HG03521 (cell line): Measurements from ENCODE around the gene WDR33.

ENCODE experiments used
- ATAC-seq: cut with Tn5 transposase; IDR thresholded peaks from one replicate; pipeline ENCODE4 v1.9.1; 2021; ENCODE audit warnings: mild to moderate bottlenecking, moderate library complexity; ENCODE audit not compliant: unreplicated experiment

The WDR33 gene

DNA sequence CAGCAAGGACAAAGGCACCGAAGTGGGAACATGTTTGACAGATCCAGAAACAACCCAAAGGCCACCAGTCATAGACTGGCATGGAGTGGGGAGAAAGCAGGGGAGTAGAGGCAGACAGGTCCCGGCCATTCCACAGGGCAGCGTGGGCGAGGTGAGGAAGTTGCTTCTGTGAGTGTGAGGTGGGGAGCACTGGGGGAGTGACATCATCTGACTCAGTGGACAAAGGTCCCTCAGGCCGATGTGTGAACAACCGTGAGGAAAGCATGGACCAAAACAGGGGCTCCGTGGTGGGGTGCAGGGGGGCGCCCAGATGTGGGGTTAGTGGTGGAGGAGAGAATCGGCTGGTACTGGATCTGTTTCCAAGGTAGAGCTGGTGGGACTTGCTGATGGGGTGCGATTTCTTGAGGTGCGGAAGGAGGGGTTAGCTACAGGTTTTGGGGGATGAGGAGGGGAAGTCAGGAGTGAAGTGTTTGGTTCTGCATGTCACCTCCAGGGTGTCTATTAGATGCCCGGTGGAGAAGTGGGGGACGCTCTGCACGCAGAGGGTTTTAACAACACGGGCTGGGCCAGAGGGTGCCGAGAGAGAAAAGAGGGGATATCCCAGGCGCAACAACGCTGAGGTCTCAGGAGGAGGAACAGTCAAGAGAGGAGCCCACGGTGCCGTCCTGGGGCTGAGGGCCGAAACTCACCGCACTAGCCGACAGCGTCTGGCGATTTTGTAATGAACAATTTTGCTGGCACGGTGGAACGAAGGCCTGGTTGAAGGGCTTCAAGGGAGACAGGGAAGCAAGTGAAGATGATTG is 112.2 kb downstream of the WDR33 start:
- no peak for ATAC-seq

DNA sequence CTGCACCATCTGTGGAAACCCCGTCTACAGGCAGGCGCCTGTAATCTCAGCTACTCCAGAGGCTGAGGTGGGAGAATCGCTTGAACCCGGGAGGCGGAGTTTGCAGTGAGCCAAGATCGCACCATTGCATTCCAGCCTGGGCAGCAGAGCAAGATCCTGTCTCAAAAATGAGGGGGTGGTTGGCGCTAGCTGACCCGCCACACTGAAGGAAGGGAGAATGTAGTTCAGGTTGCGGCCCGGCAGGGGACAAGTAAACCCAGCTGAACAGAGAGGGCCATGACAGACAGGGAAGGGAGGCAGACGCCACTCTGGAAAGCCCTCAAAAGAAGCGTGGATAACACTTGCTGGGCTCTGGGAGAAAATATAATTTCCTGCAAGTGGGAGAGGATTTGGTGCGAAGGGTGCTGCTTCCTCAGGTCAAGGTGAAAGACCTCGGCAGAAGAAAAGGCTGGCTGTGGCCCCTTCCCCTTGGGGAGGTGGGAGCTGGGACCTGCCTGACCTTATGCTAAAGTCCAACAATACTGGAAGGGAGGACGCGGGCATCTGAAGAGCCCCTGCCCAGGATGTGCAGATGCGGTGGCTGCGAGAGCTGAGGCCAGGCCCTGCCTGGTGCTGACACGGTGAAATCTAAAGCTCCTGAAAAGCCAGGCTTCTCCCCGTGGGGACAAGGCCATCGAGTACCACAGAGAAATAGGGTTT is 113.3 kb downstream of the WDR33 start:
- ATAC-seq: no peak

DNA sequence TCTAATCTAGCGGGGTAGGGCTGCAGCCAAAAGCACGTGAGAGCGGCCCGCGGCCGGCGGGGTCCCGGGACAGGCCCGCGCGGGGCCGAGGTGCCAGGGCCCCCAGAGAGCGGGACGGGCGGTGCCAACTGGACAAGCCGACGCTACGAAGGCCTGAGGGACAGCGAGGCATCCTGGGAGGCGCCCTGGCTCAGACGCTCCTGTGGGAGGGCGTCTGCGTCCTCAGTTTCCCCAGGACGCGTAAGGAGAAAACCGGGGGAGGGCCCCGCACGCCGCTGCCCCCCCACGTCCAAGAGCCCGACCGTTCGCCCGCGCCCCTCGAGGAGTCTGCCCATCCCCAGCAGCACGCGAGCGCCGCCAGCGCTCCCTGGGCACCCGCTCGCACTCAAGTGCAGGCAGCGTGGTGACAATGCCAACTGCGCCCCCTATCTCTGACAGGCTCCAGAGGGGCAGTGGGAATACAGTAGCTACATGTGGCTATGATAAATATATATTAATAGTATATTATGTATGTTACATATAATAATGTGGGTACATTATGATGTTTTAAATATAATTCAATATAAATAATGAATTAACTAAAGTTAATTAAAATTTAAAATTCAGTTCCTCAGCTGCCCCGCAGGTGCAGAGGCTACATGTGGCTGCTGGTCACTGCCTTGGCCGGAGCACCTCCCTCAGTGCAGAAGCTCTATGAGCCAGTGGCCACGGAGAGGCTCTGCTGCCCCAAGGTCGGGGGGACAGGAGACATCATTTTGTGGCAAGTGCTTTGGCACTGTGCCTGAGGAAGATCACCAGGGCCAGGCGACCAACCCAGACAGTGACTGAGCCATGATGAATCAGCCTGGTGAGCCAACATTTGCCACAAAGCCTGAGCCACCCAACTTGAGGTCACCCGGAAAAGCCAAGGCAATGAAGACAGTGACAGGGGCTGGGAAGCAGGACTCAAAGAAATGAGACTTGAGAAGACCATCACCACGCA is 115.2 kb downstream of the WDR33 start:
- ATAC-seq: no peak

DNA sequence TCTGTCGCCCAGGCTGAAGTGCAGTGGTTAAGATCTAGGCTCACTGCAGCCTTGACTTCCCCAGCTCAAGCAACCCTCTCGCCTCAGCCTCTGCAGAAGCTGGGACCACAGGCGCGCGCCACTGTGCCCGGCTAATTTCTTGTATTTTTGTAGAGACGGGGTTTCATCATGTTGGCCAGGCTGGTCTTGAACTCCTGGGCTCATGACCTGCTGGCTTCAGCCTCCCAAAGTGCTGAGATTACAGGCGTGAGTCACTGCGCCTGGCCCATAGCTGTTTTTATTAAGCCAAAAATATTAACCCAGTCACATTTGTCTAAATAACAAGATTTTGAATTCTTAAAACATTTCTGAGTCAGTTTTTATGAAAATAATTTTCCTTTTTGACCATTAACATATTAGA is 116.0 kb downstream of the WDR33 start:
- no peak for ATAC-seq

DNA sequence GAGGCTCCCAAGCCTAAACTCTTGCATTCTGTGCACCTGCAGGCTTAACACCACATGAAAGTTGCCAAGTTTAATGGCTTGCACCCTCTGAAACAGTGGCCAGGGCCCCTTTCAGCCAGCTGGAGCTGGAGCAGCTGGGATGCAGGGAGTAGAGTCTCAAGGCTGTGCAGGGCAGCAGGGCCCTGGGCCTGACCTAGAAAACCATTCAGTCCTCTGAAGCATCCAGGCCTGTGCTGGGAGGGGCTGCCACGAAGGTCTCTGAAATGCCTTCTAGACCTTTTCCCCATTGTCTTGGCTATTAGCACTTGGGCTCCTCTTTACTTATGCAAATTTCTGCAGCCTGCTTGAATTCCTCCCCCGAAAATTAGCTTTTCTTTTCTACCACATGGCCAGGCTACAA is 120.3 kb downstream of the WDR33 start:
- no peak for ATAC-seq

DNA sequence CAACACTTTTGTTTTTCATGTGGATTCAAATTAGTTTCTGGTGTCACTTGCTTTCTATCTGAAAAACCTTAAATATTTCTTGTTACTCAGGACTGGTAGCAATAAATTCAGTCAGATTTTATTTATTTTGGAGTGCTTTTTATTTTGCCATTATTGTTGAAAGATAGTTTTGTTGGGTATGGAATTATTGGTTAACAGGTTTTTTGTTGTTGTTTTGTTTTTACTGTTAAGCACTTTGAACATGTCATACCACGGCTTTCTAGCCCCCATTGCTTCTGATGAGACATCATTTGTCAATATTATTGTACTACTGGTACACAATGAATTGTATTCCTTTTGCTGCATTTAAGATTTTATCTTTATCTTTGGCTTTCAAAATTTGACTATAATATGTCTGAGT is 122.6 kb downstream of the WDR33 start:
- no peak for ATAC-seq

DNA sequence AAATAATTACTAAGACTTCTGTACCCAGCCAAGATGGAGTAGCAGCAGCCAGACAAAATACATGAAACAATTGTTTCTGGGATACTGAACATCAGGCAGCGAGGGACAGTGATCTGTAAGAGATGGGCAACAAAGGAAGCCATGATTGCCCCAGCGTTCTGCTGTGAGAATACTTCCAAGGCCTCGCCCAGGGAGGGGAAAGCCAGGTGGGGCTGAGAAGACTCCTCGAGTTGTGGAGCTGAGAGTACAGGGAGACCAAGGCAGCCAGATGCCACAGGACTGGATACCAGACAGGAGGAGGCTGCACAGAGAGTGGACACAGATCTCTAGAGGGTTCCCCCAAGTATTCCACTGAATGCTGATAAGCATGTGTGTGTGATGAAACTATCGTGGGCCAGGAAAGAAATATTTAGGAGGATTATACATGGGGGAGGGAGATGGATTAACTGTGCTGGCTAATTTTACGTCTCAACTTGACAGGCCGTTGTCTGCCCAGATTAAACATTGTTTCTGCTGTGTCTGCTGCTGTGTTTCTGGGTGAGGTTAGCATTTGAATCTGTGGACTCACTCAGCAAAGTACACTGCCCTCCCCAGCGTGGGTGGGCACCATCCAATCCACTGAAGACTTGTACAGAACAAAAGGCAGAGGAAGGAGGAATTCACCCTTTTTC is 125.4 kb downstream of the WDR33 start:
- no peak for ATAC-seq

DNA sequence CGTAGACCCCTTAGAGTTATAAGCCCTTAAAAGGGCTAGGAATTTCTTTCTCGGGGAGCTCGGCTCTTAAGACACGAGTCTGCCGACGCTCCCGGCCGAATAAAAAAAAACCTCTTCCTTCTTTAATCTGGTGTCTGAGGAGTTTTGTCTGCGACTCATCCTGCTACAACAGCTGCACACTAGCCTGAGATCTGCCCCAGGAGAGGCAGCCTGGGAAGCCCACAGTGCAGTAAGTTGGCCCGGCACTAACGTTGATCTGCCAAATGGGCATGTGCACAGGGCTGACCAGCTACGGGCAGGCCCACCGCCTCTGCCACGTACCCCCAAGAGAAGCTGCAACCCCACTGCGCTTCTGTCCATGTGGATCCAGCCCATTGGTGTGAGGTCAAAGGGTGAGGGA is 127.2 kb downstream of the WDR33 start:
- ATAC-seq: no peak

DNA sequence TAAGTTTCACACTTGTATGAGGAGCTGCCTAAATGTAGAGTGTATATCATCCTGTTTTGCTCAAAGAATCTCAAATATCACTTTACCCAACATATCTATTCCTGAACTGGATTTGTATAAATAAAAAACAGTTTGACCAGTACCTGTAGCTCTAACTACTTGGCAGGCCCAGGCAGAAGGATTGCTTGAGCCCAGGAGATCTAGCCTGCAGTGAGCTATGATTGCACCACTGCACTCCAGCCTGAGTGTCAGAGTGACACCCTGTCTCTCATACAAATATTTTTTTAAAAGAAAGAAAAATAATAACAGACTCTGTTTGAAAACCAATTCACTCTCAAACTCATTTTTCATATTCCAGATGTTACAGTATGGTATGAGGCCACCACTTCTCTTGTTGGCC is 127.9 kb downstream of the WDR33 start:
- ATAC-seq: no peak

DNA sequence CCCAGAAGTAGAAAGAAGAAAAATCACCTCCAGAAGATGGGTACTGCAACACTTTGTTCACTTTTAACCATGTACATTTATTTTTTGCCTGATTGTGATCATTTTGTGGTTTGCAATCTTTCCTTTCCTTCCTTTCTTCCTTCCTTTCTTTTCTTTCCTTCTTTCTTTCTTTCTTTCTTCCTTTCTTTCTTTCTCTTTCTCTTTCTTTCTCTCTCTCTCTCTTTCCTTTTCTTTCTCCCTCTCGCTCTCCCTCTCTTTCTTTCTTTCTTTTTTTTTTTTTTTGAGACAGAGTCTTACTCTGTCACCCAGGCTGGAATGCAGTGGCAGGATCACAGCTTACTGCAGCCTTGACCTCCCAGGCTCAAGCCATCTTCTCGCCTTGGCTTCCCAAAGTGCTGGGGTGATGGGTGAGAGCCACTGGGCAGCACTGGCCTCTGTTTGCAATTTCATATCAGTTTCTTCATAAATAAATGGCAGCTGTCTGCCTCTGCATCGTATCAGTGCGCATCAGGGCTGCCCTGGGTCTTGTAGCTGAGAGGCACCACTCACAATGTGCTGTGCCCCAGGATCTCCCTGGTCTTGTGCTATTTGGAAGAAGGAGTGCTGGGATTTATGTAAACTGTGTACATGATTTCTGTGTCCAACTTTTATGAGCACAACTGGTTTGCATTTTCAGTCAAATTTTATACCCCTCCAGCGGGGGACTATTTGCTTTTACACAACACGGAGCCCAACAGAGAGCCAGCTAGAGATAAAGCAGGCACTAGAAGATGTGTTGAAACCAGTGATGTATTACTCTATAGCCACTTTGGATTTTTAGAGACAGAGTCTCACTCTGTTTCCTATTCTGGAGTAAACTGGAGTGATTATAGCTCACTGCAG is 128.8 kb downstream of the WDR33 start:
- no peak for ATAC-seq

DNA sequence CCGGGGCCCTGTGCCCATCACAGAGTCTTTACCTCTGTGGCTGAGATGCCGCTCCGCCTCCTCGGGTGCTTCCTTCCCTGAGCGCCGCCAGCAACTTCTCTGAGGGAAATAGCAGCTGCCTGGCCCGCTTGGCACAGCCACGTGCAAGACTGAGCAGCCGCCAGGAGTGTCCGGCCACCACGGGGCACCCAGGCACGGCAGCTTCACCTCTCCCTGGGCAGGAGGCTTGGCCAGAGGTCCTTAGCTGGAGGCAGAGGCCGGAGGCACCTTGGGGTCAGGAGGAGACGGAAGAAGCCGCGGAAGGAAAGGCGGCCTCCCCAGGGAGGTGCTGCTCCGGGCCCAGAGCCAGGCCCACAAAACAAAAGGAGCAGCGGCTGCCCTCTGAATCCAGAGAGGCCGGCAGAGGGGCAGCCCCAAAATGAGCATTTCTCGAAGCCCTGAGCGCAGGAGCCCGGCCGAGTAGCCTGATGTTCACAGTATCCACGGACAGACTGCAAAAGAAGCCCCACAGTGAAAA is 129.6 kb downstream of the WDR33 start:
- no peak for ATAC-seq

DNA sequence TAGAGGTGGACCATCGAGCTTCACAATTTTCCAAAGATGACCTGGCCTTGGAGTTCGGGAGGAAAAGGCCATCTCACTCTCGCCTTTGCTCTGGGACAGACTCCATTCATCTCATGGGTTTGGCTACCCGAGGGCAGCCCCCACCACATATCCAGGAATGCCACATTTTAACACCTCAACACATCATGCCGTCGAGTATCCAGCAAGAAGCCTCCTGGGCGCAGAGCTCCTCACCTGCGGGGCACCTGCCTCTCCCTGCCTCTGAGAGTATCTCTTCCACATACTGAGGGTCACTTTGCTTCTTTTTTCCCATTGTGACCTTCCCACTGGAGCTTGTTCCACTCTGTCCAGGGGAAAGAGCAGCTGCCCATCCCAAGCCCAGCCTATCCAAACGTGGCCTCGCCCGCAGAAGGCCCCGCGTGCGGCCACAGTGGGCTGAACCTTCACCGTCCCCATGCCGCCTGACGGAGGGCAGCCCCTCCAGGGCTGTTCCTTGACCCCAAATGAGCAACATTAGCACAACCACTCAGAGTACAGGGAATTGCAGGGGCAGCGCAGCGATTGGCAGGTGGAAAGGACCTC is 130.2 kb downstream of the WDR33 start:
- ATAC-seq: no peak

DNA sequence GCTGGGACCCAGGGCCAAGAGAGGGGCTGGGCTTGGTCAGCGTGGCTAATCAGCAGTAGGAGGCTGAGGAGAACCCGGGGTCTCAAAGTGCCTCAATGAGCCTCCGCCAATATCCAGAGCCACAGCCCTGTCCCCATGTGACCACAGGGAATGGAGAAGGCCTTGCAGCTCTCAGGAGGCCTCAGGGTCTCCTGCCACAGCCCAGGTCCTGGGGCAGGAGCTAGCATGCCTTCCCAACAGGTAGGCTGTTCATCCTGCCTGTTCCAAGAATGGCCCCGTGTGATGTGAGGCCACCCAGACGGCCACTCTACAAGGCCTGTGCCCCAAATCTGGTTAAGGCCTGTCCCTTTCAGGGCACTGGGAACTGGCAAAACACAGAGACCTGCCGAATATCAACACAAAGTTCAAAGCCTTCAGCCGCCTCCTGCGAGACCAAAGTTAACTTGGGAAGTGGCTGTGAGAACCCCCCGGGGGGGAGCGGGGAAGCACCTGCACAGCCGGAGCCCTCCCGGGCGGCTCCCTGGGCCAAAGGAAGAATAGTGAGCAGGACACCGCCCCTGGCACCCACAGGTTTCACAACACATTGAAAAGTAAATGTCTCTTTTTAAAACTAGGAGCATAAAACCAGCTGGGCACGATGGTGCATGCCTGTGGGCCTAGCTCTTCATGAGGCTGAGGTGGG is 131.2 kb downstream of the WDR33 start:
- no peak for ATAC-seq

DNA sequence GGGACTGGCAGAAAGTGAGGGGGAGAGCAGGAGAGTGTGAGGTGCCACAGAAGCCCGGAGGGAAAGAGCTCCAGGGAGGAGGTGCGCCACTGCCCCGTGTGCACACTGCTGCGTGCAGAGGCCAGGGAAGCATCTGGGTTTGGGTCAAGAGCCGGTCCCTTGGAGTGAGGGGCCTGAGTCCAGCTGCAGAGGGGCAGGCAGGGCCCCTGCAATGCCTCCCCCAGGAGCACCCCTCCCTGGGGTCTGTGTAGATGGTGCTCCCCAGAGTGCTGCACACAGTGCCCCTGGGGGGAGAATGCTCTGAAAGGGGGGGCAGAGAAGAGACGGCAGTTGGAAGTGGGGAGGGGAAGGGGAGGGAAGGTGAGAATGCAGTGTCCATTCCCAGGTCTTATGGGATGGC is 132.0 kb downstream of the WDR33 start:
- ATAC-seq: no peak

DNA sequence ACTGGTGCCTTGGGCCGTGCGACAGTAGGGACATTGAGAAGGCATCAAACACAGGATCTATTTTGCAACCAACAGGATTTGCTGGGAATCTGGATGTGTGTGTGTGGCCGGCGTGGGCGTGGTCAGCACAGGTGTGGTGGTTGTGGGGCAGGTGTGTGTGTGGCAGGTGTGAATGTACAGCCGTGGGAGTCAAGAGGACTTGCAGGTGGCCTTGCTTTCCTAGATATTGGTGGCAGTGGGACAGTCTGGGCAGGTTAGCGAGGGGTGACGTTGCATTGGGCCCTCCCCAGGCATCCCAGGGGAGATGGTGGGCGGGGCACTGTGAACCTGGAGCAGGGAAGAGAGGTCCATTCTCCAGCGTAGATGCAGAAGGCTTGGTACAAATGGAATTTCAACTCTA is 132.4 kb downstream of the WDR33 start:
- ATAC-seq: no peak

DNA sequence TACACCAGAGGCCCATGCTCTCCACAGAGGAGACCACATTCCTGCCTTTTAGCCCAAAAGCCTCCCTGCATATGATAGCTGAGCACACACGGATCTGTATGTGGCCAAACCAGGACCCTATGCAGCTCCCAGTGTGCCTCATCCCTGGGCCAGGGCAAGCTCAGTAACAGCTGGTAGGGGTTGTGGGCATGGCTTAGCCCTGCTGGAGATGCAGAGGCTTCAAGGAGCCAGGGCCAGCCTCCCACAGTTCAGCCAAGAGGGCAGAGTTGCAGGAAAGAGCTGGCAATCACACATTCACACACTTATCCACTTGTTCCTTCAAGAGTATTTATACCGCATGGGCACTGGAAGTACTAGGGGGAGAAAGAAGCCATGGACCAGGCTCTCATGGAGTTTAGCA is 134.1 kb downstream of the WDR33 start:
- ATAC-seq: no peak

DNA sequence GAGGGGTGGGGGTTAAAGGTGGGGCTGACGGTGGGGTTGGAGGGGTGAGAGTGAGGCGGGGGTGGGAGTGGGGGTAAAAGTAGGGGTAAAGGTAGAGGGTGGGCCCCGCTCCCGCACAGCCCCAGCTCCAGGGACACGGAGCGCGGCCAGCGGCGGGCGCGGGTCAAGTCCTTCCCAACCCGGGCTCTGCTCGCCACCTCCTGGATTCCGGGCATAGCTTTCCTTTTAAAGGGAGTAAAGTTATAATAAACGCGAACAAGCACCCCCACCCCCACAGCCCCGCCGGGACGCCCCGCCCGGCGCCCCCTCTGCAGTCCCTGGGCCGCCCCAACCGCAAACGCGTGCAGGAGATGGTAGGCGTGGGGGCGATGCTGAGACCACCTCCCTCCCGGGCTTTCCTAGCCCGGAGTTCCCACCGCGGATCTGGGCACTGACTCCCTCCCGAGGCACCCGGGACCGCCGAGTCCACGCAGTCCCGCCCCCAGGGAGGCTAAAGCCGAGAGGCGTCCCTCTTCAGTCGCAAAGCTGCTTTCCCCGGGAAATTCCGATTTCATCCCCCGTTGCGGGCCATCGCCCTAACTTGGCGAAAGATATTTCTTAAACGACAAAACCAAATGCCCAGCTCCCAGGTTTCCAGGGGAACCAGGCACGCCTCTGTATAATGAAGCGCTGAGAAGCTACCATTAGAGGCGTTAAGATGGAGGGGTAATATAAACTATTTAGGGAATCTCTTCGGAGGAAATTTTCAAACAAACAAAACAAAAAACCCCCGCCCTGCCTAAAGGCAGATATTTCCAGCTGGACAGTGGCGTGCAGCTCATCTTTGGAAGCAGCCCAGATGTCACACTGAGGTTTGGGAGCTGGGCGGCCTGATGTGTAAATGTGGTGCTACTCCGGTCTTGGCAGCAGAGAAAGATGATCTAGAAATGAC is 135.4 kb downstream of the WDR33 start, which contains the start of gene LIMS2:
LIMS2 (minus strand) TSS at position 200 of the 931 bp plus-strand sequence. CDS start 506 bp downstream, outside the sequence.
- ATAC-seq: no peak
